Ishikawa (cell line): ENCODE data around the gene AGAP1.

Source experiments
- CEBPB ChIP-seq: IDR thresholded peaks from 2 replicates; pipeline ENCODE4 v1.6.1; 2012
- CREB1 ChIP-seq: IDR thresholded peaks from 2 replicates; pipeline ENCODE4 v1.6.1; 2012; ENCODE audit warnings: low read depth
- EGR1 ChIP-seq: IDR thresholded peaks from 2 replicates; pipeline ENCODE4 v1.6.1; 2012
- EP300 ChIP-seq: IDR thresholded peaks from 2 replicates; pipeline ENCODE4 v1.6.1; 2012; ENCODE audit warnings: borderline replicate concordance
- FOXM1 ChIP-seq: IDR thresholded peaks from 2 replicates; pipeline ENCODE4 v1.6.1; 2012; ENCODE audit warnings: low read depth, borderline replicate concordance
- MAX ChIP-seq: IDR thresholded peaks from 2 replicates; pipeline ENCODE4 v1.6.1; 2012
- NFIC ChIP-seq: IDR thresholded peaks from 2 replicates; pipeline ENCODE4 v1.6.1; 2012
- RAD21 ChIP-seq: IDR thresholded peaks from 2 replicates; pipeline ENCODE4 v1.6.1; 2012; ENCODE audit warnings: low read depth
- TAF1 ChIP-seq: IDR thresholded peaks from 2 replicates; pipeline ENCODE4 v1.6.1; 2012; ENCODE audit warnings: low read depth, mild to moderate bottlenecking
- TCF12 ChIP-seq: IDR thresholded peaks from 2 replicates; pipeline ENCODE4 v1.6.1; 2012; ENCODE audit warnings: low read depth
- TEAD4 ChIP-seq: IDR thresholded peaks from 2 replicates; pipeline ENCODE4 v1.6.1; 2012
- YY1 ChIP-seq: IDR thresholded peaks from 2 replicates; pipeline ENCODE4 v1.6.1; 2012; ENCODE audit warnings: low read depth
- ZBTB7A ChIP-seq: IDR thresholded peaks from 2 replicates; pipeline ENCODE4 v1.6.1; 2012; ENCODE audit warnings: low read depth
- TF ChIP-seq, protein P1 (sequence below): IDR thresholded peaks from 2 replicates; pipeline ENCODE4 v1.6.1; 2012; ENCODE audit warnings: low read depth, mild to moderate bottlenecking
- TF ChIP-seq, protein P2 (sequence below): IDR thresholded peaks from 2 replicates; pipeline ENCODE4 v1.6.1; 2012

AGAP1 gene

GRCh38 chr2:235864733-235865515 lies 371.1 kb downstream of the AGAP1 start:
- TF ChIP-seq EGR1, result no peak
- no peak for TF ChIP-seq EP300
- TF ChIP-seq MAX, result no peak

DNA sequence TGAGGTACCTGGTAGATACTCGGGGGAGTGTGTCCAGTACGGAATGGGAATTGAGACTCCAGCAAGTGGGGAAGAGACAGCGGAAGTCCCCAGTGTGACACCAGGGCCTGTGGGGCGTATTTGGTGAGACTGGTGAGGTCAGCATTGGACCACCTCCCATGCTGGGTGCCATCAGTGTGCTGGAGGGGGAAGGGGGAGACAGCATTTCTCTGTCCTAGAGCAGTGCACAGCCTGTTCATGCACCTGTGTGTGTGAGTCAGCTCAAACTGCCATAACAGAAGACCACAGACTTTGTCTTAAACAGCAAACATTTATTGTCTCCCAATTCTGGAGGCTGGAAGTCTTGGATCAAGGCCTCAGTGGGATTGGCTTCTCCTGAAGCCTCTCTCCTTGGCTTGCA lies 372.5 kb downstream of the AGAP1 start:
- TF ChIP-seq EGR1, result no peak
- TF ChIP-seq, protein P1, sequence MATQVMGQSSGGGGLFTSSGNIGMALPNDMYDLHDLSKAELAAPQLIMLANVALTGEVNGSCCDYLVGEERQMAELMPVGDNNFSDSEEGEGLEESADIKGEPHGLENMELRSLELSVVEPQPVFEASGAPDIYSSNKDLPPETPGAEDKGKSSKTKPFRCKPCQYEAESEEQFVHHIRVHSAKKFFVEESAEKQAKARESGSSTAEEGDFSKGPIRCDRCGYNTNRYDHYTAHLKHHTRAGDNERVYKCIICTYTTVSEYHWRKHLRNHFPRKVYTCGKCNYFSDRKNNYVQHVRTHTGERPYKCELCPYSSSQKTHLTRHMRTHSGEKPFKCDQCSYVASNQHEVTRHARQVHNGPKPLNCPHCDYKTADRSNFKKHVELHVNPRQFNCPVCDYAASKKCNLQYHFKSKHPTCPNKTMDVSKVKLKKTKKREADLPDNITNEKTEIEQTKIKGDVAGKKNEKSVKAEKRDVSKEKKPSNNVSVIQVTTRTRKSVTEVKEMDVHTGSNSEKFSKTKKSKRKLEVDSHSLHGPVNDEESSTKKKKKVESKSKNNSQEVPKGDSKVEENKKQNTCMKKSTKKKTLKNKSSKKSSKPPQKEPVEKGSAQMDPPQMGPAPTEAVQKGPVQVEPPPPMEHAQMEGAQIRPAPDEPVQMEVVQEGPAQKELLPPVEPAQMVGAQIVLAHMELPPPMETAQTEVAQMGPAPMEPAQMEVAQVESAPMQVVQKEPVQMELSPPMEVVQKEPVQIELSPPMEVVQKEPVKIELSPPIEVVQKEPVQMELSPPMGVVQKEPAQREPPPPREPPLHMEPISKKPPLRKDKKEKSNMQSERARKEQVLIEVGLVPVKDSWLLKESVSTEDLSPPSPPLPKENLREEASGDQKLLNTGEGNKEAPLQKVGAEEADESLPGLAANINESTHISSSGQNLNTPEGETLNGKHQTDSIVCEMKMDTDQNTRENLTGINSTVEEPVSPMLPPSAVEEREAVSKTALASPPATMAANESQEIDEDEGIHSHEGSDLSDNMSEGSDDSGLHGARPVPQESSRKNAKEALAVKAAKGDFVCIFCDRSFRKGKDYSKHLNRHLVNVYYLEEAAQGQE, result no peak
- no peak for TF ChIP-seq NFIC
- TF ChIP-seq EP300, result no peak
- TF ChIP-seq RAD21, result no peak
- TF ChIP-seq TCF12, result no peak
- TF ChIP-seq ZBTB7A, result no peak
- TF ChIP-seq TEAD4, result no peak
- no peak for TF ChIP-seq CREB1
- no peak for TF ChIP-seq YY1
- TF ChIP-seq FOXM1, result no peak
- no peak for TF ChIP-seq TAF1
- no peak for TF ChIP-seq CEBPB
- TF ChIP-seq, protein P2, sequence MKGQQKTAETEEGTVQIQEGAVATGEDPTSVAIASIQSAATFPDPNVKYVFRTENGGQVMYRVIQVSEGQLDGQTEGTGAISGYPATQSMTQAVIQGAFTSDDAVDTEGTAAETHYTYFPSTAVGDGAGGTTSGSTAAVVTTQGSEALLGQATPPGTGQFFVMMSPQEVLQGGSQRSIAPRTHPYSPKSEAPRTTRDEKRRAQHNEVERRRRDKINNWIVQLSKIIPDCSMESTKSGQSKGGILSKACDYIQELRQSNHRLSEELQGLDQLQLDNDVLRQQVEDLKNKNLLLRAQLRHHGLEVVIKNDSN, result no peak
- TF ChIP-seq MAX, result no peak

DNA sequence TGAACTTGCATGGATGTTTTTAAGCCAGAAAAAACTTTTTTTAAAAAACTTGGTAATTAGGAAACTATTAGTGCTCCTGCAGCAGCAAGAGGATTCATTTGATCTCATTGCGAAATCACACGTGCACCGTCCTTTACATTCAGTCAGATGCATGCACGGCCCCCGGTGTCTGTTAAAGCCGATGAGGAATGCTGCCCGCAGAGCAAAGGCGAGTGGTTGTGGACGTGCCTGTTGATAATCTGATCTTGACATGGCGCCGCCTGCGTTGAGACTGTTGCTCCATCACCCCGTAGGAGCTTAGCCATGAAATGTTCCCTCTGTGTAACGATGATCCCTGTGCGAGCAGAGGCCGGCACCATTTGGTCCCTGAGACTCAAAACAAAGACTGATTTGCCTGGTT lies 374.4 kb downstream of the AGAP1 start:
- TF ChIP-seq CEBPB, result peak; percentile 65
- no peak for TF ChIP-seq FOXM1

GRCh38 chr2:235868645-235869044 lies 374.8 kb downstream of the AGAP1 start:
- TF ChIP-seq MAX (no peak), TAF1 (no peak), EGR1 (no peak), CEBPB (no peak)
- TF ChIP-seq, protein P2, result no peak
- TF ChIP-seq, protein P1, result no peak

DNA sequence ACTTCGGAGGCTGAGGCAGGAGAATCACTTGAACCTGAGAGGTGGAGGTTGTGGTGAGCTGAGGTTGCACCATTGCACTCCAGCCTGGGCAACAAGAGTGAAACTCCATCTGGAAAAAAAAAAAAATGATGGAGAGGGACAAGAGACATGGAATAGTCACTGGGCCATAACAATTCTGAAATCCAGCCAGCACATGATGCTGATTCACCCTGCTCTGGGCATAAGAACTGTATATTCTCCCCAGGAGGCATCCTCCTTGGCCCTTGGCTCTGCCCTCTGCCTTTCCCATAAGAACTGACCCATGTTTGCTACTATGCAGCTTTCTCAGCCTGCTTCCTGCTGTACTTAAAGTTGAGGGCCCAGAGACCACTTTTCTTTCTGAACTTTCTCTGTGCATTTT lies 376.7 kb downstream of the AGAP1 start:
- TF ChIP-seq FOXM1 (no peak), ZBTB7A (no peak), RAD21 (no peak), EP300 (no peak), NFIC (no peak), EGR1 (no peak), MAX (no peak), TAF1 (no peak)
- TF ChIP-seq, protein P1, result no peak
